WTC11 (cell line): ENCODE measurements around the gene NONO. TPM values are rescaled to one million over a fixed set of nuclear protein-coding genes. Genes with fewer than 3 reads are reported as not detected.

Source experiments
- ATAC-seq: fragments of 200-7000 bp; cut with Tn5 transposase; 2 replicates; pipeline ENCODE4 v1.10.0; 2021; ENCODE audit warnings: mild to moderate bottlenecking, moderate library complexity
- CTCF ChIA-PET: fragments of 300-600 bp; sonication (Branson Sonifier 250); formaldehyde crosslinking; loops from one replicate; lab custom pipeline; 2021; ENCODE audit warnings: antibody characterized with exemption; lab: Charles Lee
- POLR2A ChIA-PET: fragments of 350-600 bp; sonication (Branson Sonifier 250); formaldehyde crosslinking; loops from one replicate; lab custom pipeline; 2021; ENCODE audit warnings: antibody characterized with exemption; lab: Charles Lee
- DNase-seq: peaks from one replicate; pipeline ENCODE4 v3.0.0; 2021; ENCODE audit warnings: low spot score
- H3K27ac Mint-ChIP-seq: 2 replicates; pipeline ENCODE4 v1.8.0; 2021; ENCODE audit warnings: mixed read lengths
- H3K27me3 Mint-ChIP-seq: 2 replicates; pipeline ENCODE4 v1.8.0; 2021; ENCODE audit warnings: low read depth, mild to moderate bottlenecking, moderate library complexity, mixed read lengths
- H3K36me3 Mint-ChIP-seq: 2 replicates; pipeline ENCODE4 v1.8.0; 2021; ENCODE audit warnings: mixed read lengths
- H3K4me1 Mint-ChIP-seq: 2 replicates; pipeline ENCODE4 v1.8.0; 2022; ENCODE audit warnings: mixed read lengths
- H3K4me3 Mint-ChIP-seq: 2 replicates; pipeline ENCODE4 v1.8.0; 2021; ENCODE audit warnings: mild to moderate bottlenecking, moderate library complexity, mixed read lengths
- H3K9me3 Mint-ChIP-seq: 2 replicates; pipeline ENCODE4 v1.8.0; 2021; ENCODE audit warnings: mixed read lengths
- AFF4 ChIP-seq: sonication (generic); formaldehyde crosslinking; IDR thresholded peaks from 2 replicates; pipeline ENCODE4 v1.8.1; 2023; ENCODE audit warnings: mild to moderate bottlenecking, missing genetic modification reagents, borderline replicate concordance
- CDX4 ChIP-seq: fragments of 250-450 bp; sonication (Bioruptor Pico); IDR thresholded peaks from 2 replicates; pipeline ENCODE4 v1.9.0; 2021; ENCODE audit warnings: moderate library complexity, mild to moderate bottlenecking, inconsistent platforms, borderline replicate concordance
- CREB1 ChIP-seq: sonication (generic); formaldehyde crosslinking; IDR thresholded peaks from 2 replicates; pipeline ENCODE4 v1.8.0; 2023; ENCODE audit warnings: mild to moderate bottlenecking, missing genetic modification reagents
- ELF4 ChIP-seq: sonication (generic); formaldehyde crosslinking; IDR thresholded peaks from 2 replicates; pipeline ENCODE4 v1.8.1; 2022; ENCODE audit warnings: low read depth, mild to moderate bottlenecking, moderate library complexity, missing genetic modification reagents
- ESRRA ChIP-seq: sonication (generic); formaldehyde crosslinking; IDR thresholded peaks from 2 replicates; pipeline ENCODE4 v1.8.1; 2022; ENCODE audit warnings: mild to moderate bottlenecking, missing genetic modification reagents, borderline replicate concordance
- ETV6 ChIP-seq: sonication (generic); formaldehyde crosslinking; IDR thresholded peaks from 2 replicates; pipeline ENCODE4 v1.8.1; 2022; ENCODE audit warnings: mild to moderate bottlenecking, missing genetic modification reagents
- GABPB1 ChIP-seq: sonication (generic); formaldehyde crosslinking; IDR thresholded peaks from 2 replicates; pipeline ENCODE4 v1.8.1; 2023; ENCODE audit warnings: mild to moderate bottlenecking, missing genetic modification reagents
- JAZF1 ChIP-seq: fragments of 250-450 bp; sonication (Bioruptor Pico); IDR thresholded peaks from 2 replicates; pipeline ENCODE4 v1.9.0; 2021; ENCODE audit warnings: moderate library complexity, mild to moderate bottlenecking, inconsistent platforms
- MXD4 ChIP-seq: fragments of 250-450 bp; sonication (Bioruptor Pico); IDR thresholded peaks from 2 replicates; pipeline ENCODE4 v1.8.0; 2021; ENCODE audit warnings: mild to moderate bottlenecking, moderate library complexity, borderline replicate concordance
- STAT6 ChIP-seq: sonication (generic); formaldehyde crosslinking; conservative IDR thresholded peaks from 2 replicates; pipeline ENCODE4 v1.8.1; 2023; ENCODE audit warnings: mild to moderate bottlenecking, low read depth, missing genetic modification reagents, moderate library complexity
- TEAD1 ChIP-seq: sonication (generic); formaldehyde crosslinking; IDR thresholded peaks from 2 replicates; pipeline ENCODE4 v1.8.0; 2022; ENCODE audit warnings: mild to moderate bottlenecking, missing genetic modification reagents
- TP53 ChIP-seq: sonication (generic); formaldehyde crosslinking; IDR thresholded peaks from 2 replicates; pipeline ENCODE4 v1.8.1; 2023; ENCODE audit warnings: mild to moderate bottlenecking, missing genetic modification reagents
- ZBTB21 ChIP-seq: sonication (generic); formaldehyde crosslinking; IDR thresholded peaks from 2 replicates; pipeline ENCODE4 v1.8.1; 2023; ENCODE audit warnings: mild to moderate bottlenecking, missing genetic modification reagents, borderline replicate concordance
- ZBTB43 ChIP-seq: sonication (generic); formaldehyde crosslinking; IDR thresholded peaks from 2 replicates; pipeline ENCODE4 v1.8.1; 2023; ENCODE audit warnings: mild to moderate bottlenecking, missing genetic modification reagents
- ZMAT4 ChIP-seq: fragments of 250-450 bp; sonication (Bioruptor Pico); IDR thresholded peaks from 2 replicates; pipeline ENCODE4 v1.9.0; 2021; ENCODE audit warnings: mild to moderate bottlenecking
- ZNF281 ChIP-seq: sonication (generic); formaldehyde crosslinking; IDR thresholded peaks from 2 replicates; pipeline ENCODE4 v1.8.0; 2023; ENCODE audit warnings: mild to moderate bottlenecking, missing genetic modification reagents
- ZNF423 ChIP-seq: fragments of 250-450 bp; sonication (Bioruptor Pico); IDR thresholded peaks from 2 replicates; pipeline ENCODE4 v2.1.2; 2022; ENCODE audit warnings: mild to moderate bottlenecking, moderate library complexity
- total RNA-seq: library from RNA; stranded (reverse); gene quantifications from 3 replicates; pipeline ENCODE4 v1.2.3, GENCODE V29; 2021

NONO gene
- total RNA-seq, 1 experiment from 2014 or later = 706 TPM

GRCh38 chrX:71241301-71241700 is 42.1 kb upstream of the NONO start (continued):
- TF ChIP-seq ZMAT4 (CRISPR knock-in tag) = no peak
- TF ChIP-seq MXD4 (CRISPR knock-in tag) = no peak
- TF ChIP-seq CREB1 (CRISPR knock-in tag) = no peak
- TF ChIP-seq ELF4 = no peak

- Mint-ChIP-seq H3K4me3 (no peak overlapping the region), H3K27ac (no peak overlapping the region), H3K4me1 (no peaks in the 10 kb centered on the region), H3K36me3 (peaks cover 83% of the 10 kb centered on the region), H3K9me3 (no peaks in the 10 kb centered on the region), H3K27me3 (no peaks in the 10 kb centered on the region)
- ATAC-seq = no peak
- POLR2A ChIA-PET = no interaction called here
- no peak for DNase-seq
- no peak for TF ChIP-seq AFF4 (CRISPR knock-in tag)
- no peak for TF ChIP-seq ZNF423 (CRISPR knock-in tag)
- no peak for TF ChIP-seq ZBTB21
- no peak for TF ChIP-seq JAZF1 (CRISPR knock-in tag)
- no peak for TF ChIP-seq ESRRA (CRISPR knock-in tag)
- TF ChIP-seq CDX4 (CRISPR knock-in tag) = no peak
- TF ChIP-seq ZBTB43 (CRISPR knock-in tag) = no peak
- no peak for TF ChIP-seq GABPB1
- no peak for TF ChIP-seq TEAD1 (CRISPR knock-in tag)
- TF ChIP-seq ZNF281 (CRISPR knock-in tag) = no peak
- no peak for TF ChIP-seq STAT6 (CRISPR knock-in tag)
- no peak for TF ChIP-seq TP53 (CRISPR knock-in tag)
- TF ChIP-seq MXD4 (CRISPR knock-in tag) = no peak
- TF ChIP-seq ETV6 (CRISPR knock-in tag) = no peak
- TF ChIP-seq, all 79 proteins: peak for 0
- CTCF ChIA-PET = interaction anchor here (0.6 kb wide), 1 partner anchor 112 kb away, joined by 3 read pairs; no protein-coding TSS in a partner anchor
Observed at GRCh38 chrX:71244359-71245128, 38.9 kb upstream of the NONO start.
